Endothelial cell of umbilical vein (primary cell): ENCODE measurements around the gene CCBE1. TPM values are rescaled to one million over a fixed set of nuclear protein-coding genes. Genes with fewer than 3 reads are reported as not detected.

Experiments
- BruUV-seq: library from RNA; stranded (reverse); fragments of 400-500 nt; replicated peaks from 2 replicates; lab custom pipeline; 2021; lab: Mats Ljungman, UMichigan
- CTCF ChIA-PET: fragments of 300-600, 350-600 bp; sonication (Branson Sonifier 250); formaldehyde crosslinking; loops from one replicate; lab custom pipeline; 2021; ENCODE audit warnings: antibody characterized with exemption, inconsistent platforms; lab: Charles Lee
- POLR2A ChIA-PET: fragments of 300-600, 350-600 bp; sonication (Branson Sonifier 250); formaldehyde crosslinking; loops from one replicate; lab custom pipeline; 2021; ENCODE audit warnings: antibody characterized with exemption, inconsistent platforms; lab: Charles Lee
- DNase-seq: peaks from one replicate; pipeline ENCODE4 v3.0.0-alpha.2; 2011; ENCODE audit warnings: low read depth, low spot score
- FAIRE-seq: peaks from 2 replicates; lab custom pipeline; 2011; peaks lifted over from hg19 to GRCh38; lab: Jason Lieb, UNC
- H2AFZ ChIP-seq: 2 replicates; pipeline ENCODE4 v1.6.0; 2012; ENCODE audit warnings: low read depth, low read length, control low read depth, inconsistent platforms
- H3K27ac ChIP-seq: 2 replicates; pipeline ENCODE4 v1.5.1; 2011; ENCODE audit warnings: low read depth, mild to moderate bottlenecking, control low read depth, low read length, moderate library complexity; ENCODE audit not compliant: insufficient read depth
- H3K27me3 ChIP-seq, 2 experiments: 2 replicates each; pipeline versions ENCODE4 v1.6.0 to v1.6.1; 2011; ENCODE audit warnings: low read length in 2 of 2, mixed read lengths in 1 of 2; ENCODE audit not compliant: control insufficient read depth in 2 of 2, insufficient read depth in 2 of 2
- H3K36me3 ChIP-seq, 2 experiments: 2 replicates in 1 of 2; 3 replicates in 1 of 2; pipeline ENCODE4 v1.5.1; 2011; ENCODE audit warnings: low read length in 2 of 2, mild to moderate bottlenecking in 1 of 2, moderate library complexity in 1 of 2; ENCODE audit not compliant: control insufficient read depth in 2 of 2, insufficient read depth in 2 of 2; ENCODE audit errors: extremely low read depth in 1 of 2
- H3K4me1 ChIP-seq: 3 replicates; pipeline ENCODE4 v1.5.1; 2011; ENCODE audit warnings: mild to moderate bottlenecking, low read length; ENCODE audit not compliant: control insufficient read depth, insufficient read depth; ENCODE audit errors: extremely low read depth
- H3K4me2 ChIP-seq: 2 replicates; pipeline ENCODE4 v1.6.1; 2011; ENCODE audit warnings: low read length, control low read depth, mixed read lengths; ENCODE audit not compliant: insufficient read depth
- H3K4me3 ChIP-seq, 3 experiments: fragments of 200-600 bp in 1 of 3; sonication (generic), shearing (Covaris generic) in 1 of 3; replicated peaks in 1 of 3; 2 replicates each; pipeline ENCODE4 v1.5.1; 2011 to 2016; ENCODE audit warnings: control low read depth in 3 of 3, low read length in 3 of 3, mild to moderate bottlenecking in 2 of 3, inconsistent platforms in 1 of 3, low read depth in 1 of 3, moderate library complexity in 1 of 3; ENCODE audit not compliant: insufficient read depth in 1 of 3
- H3K79me2 ChIP-seq: 2 replicates; pipeline ENCODE4 v1.6.0; 2012; ENCODE audit warnings: low read length, inconsistent platforms; ENCODE audit not compliant: control insufficient read depth, insufficient read depth
- H3K9ac ChIP-seq: replicated peaks from 2 replicates; pipeline ENCODE3; 2011; ENCODE audit warnings: low read length, control low read depth; ENCODE audit not compliant: insufficient read depth; ENCODE audit errors: extremely low read depth
- H3K9me1 ChIP-seq: replicated peaks from 3 replicates; pipeline ENCODE4 v1.6.0; 2011; ENCODE audit warnings: mild to moderate bottlenecking, low read length; ENCODE audit not compliant: control insufficient read depth, insufficient read depth; ENCODE audit errors: extremely low read depth
- H3K9me3 ChIP-seq: replicated peaks from 2 replicates; pipeline ENCODE4 v1.5.1; 2012; ENCODE audit warnings: low read length, inconsistent platforms; ENCODE audit not compliant: control insufficient read depth, insufficient read depth
- H4K20me1 ChIP-seq: replicated peaks from 2 replicates; pipeline ENCODE3; 2011; ENCODE audit warnings: mild to moderate bottlenecking, low read length; ENCODE audit not compliant: control insufficient read depth, insufficient read depth; ENCODE audit errors: extremely low read depth
- EZH2 ChIP-seq: IDR thresholded peaks from 2 replicates; pipeline ENCODE4 v1.6.1; 2012; ENCODE audit warnings: borderline replicate concordance, low read depth, mild to moderate bottlenecking, moderate library complexity, low read length, inconsistent platforms; ENCODE audit not compliant: severe bottlenecking
- FOS ChIP-seq: IDR thresholded peaks from 2 replicates; pipeline ENCODE4 v1.6.1; 2011; ENCODE audit warnings: mild to moderate bottlenecking, low read length, moderate library complexity, borderline replicate concordance; ENCODE audit not compliant: insufficient read depth
- GATA2 ChIP-seq: IDR thresholded peaks from 2 replicates; pipeline ENCODE4 v1.7.0; 2011; ENCODE audit warnings: low read depth, mild to moderate bottlenecking, moderate library complexity, mixed read lengths, low read length; ENCODE audit not compliant: insufficient read length, insufficient read depth
- JUN ChIP-seq: IDR thresholded peaks from 2 replicates; pipeline ENCODE4 v1.6.1; 2011; ENCODE audit warnings: borderline replicate concordance, low read depth; ENCODE audit not compliant: insufficient read length, insufficient read depth
- MYC ChIP-seq: IDR thresholded peaks from one replicate; pipeline ENCODE4 v1.6.1; 2011; ENCODE audit warnings: mild to moderate bottlenecking, low read depth, low read length
- POLR2A ChIP-seq: IDR thresholded peaks from 2 replicates; pipeline ENCODE4 v1.6.1; 2012; ENCODE audit warnings: low read depth, mild to moderate bottlenecking, control low read depth, low read length
- POLR2AphosphoS5 ChIP-seq: IDR thresholded peaks from 2 replicates; pipeline ENCODE4 v1.6.1; 2012; ENCODE audit warnings: low read depth, mild to moderate bottlenecking, control low read depth, low read length, moderate library complexity; ENCODE audit not compliant: insufficient read depth
- dilution Hi-C: fragments of 300-500 bp; cut with MboI; formaldehyde crosslinking; loops from one replicate; pipeline ENCODE4 v1.15.0; 2019; ENCODE audit warnings: low sequenced_read_pairs; ENCODE audit not compliant: extremely low pct_ligation_motif_present
- intact Hi-C: fragments of 100-400 bp; cut with micrococcal nuclease; formaldehyde crosslinking; loops from one replicate; pipeline ENCODE4 v1.10.0; 2022
- polyA plus RNA-seq, 4 experiments: library from polyadenylated mRNA; depleted of rRNA in 3 of 4; stranded (reverse) in 3 of 4; unstranded in 1 of 4; fragments of >200 nt; gene quantifications; 2 replicates each; pipeline versions ENCODE4 v1.2.1 to v1.2.3, GENCODE V29; 2011 to 2012; ENCODE audit warnings: missing spikeins in 1 of 4
- total RNA-seq: library from RNA; stranded (reverse); gene quantifications from 2 replicates; pipeline ENCODE4 v1.2.3, GENCODE V29; 2021
- TF ChIP-seq, protein P1 (sequence below): IDR thresholded peaks from 2 replicates; pipeline ENCODE4 v1.6.1; 2011; ENCODE audit not compliant: insufficient read depth, insufficient read length
- TF ChIP-seq, protein P2 (sequence below), 2 donors: IDR thresholded peaks; 1 replicate in 1 of 2; 2 replicates in 1 of 2; pipeline ENCODE4 v1.5.1; 2011; ENCODE audit warnings: low read length in 2 of 2, mild to moderate bottlenecking in 2 of 2, moderate library complexity in 2 of 2, control low read depth in 1 of 2, inconsistent platforms in 1 of 2, low read depth in 1 of 2; ENCODE audit not compliant: insufficient read depth in 1 of 2; ENCODE audit errors: extremely low read depth in 1 of 2

The CCBE1 gene
- total and polyA plus RNA-seq, 2 donors (not counting 3 experiments of a cell fraction or from before 2014, with no cell fraction given), result 0.04 TPM; not detected in 1

DNA sequence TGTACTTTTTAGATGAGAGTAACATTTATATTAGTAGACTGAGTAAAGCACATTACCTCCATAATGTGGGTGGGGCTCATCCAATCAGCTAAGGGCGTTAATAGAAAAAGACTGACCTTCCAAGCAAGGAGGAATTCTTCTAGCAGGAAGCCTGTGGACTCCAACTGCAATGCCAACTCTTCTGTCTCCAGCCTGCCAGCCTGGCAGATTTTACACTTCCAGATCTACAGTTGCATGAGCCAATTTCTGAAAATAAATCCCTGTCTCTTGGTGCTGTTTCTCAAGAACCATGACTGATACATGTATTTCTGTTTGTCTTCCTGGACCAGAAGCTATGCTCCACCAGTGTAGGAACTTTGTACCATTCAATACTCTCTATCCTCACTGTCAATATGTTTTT, 269.2 kb downstream of the CCBE1 start:
- no peak overlapping the region for H3K9ac ChIP-seq
- no peaks in the 10 kb centered on the region for H3K9me3 ChIP-seq
- H2AFZ ChIP-seq, result no peak overlapping the region
- ChIA-PET POLR2A (no interaction called here), CTCF (no interaction called here)
- no peak overlapping the region for H3K4me2 ChIP-seq
- DNase-seq, result no peak
- H3K27me3 ChIP-seq, result no peaks in the 10 kb centered on the region
- no TSS peak for BruUV-seq
- dilution Hi-C loops, result no loop called here
- no peak for FAIRE-seq
- H4K20me1 ChIP-seq, result no peaks in the 10 kb centered on the region
- no peaks in the 10 kb centered on the region for H3K79me2 ChIP-seq
- H3K4me3 ChIP-seq, result no peak overlapping the region
- TF ChIP-seq FOS (no peak), EZH2 (no peak), GATA2 (no peak), POLR2A (no peak), JUN (no peak), POLR2AphosphoS5 (no peak), MYC (no peak)
- TF ChIP-seq, protein P1, sequence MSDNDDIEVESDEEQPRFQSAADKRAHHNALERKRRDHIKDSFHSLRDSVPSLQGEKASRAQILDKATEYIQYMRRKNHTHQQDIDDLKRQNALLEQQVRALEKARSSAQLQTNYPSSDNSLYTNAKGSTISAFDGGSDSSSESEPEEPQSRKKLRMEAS, result no peak
- TF ChIP-seq, protein P2, sequence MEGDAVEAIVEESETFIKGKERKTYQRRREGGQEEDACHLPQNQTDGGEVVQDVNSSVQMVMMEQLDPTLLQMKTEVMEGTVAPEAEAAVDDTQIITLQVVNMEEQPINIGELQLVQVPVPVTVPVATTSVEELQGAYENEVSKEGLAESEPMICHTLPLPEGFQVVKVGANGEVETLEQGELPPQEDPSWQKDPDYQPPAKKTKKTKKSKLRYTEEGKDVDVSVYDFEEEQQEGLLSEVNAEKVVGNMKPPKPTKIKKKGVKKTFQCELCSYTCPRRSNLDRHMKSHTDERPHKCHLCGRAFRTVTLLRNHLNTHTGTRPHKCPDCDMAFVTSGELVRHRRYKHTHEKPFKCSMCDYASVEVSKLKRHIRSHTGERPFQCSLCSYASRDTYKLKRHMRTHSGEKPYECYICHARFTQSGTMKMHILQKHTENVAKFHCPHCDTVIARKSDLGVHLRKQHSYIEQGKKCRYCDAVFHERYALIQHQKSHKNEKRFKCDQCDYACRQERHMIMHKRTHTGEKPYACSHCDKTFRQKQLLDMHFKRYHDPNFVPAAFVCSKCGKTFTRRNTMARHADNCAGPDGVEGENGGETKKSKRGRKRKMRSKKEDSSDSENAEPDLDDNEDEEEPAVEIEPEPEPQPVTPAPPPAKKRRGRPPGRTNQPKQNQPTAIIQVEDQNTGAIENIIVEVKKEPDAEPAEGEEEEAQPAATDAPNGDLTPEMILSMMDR (IDR thresholded peaks at IDR 0.05; ENCODE audit: extremely low read depth in 1 of 2, insufficient read depth in 1 of 2, low read depth in 1 of 2, low read length in 2 of 2), result no peak
- no peaks in the 10 kb centered on the region for H3K36me3 ChIP-seq
- intact Hi-C loops, result no loop called here
- H3K4me1 ChIP-seq, result no peaks in the 10 kb centered on the region
- H3K9me1 ChIP-seq, result no peaks in the 10 kb centered on the region
- H3K27ac ChIP-seq, result no peak overlapping the region
